Endothelial cell of umbilical vein (primary cell): ENCODE measurements around the gene TMEM130.

Experiments used
- CTCF ChIP-seq, 2 donors: IDR thresholded peaks; 1 replicate in 1 of 2; 2 replicates in 1 of 2; pipeline ENCODE4 v1.5.1; 2011; ENCODE audit warnings: low read length in 2 of 2, mild to moderate bottlenecking in 2 of 2, moderate library complexity in 2 of 2, control low read depth in 1 of 2, inconsistent platforms in 1 of 2, low read depth in 1 of 2; ENCODE audit not compliant: insufficient read depth in 1 of 2; ENCODE audit errors: extremely low read depth in 1 of 2
- POLR2A ChIP-seq: IDR thresholded peaks from 2 replicates; pipeline ENCODE4 v1.6.1; 2012; ENCODE audit warnings: low read depth, mild to moderate bottlenecking, control low read depth, low read length

GRCh38 chr7:98899816-98900215, 30.0 kb upstream of the TMEM130 start:
- TF ChIP-seq POLR2A (no peak), CTCF (IDR thresholded peaks at IDR 0.05; ENCODE audit: extremely low read depth in 1 of 2, insufficient read depth in 1 of 2, low read depth in 1 of 2, low read length in 2 of 2) (no peak)
